ENCODE results near the gene MLLT3.

MLLT3 gene

DNA sequence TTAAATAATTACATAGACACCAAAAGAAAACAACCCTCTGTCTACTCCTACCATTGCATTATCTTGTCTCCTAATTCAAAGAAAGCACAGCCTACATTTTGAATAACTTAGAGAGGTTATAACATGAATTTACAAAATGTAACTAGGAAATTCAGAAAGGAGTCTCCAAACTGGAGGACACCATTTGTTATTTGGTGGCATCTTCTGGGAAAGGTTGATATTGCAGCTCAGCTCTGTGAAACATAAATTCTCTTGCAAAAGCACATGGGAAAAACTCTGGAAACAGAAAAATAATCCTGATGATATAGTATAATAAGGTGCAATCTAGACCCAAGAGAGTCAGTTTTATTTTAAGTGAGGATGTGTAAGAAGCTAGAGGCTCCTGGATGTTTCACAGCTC, 215.3 kb downstream of the MLLT3 start:
- no peak for DNase-seq

DNA sequence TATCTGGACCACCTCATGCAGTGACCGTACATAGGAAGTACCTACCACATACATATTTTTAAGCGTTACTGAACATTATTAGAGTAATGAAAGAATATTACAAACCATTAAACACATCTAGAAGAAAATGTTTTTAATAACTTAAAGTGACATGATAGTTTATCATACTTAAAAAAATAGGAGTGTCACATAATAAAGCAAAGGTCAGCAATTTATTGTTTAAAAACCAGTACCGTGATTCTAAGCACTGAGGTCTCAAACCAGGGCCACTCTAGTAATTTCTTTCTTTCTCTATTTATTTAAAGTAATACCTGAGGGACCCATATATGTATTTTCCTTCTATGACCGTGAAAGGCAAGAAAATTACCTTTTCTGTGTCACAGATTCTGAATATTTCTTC, 216.0 kb downstream of the MLLT3 start:
- no peak for DNase-seq

DNA sequence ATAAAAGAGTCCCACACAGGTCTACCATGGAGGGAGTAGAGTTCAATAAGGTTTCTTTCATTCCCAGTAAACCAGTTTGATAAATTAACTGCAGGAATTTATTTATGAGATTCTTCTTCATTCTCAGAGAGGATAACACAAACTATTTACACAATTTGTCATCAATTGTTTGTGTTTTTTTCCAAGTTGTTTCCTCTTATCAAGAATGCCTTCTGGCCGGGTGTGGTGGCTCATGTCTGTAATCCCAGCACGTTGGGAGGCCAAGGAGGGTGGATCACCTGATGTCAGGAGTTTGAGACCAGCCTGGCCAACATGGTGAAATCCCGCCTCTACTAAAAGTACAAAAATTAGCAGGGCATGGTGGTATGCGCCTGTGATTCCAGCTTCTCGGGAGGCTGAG, 216.7 kb downstream of the MLLT3 start:
- no peak for DNase-seq

DNA sequence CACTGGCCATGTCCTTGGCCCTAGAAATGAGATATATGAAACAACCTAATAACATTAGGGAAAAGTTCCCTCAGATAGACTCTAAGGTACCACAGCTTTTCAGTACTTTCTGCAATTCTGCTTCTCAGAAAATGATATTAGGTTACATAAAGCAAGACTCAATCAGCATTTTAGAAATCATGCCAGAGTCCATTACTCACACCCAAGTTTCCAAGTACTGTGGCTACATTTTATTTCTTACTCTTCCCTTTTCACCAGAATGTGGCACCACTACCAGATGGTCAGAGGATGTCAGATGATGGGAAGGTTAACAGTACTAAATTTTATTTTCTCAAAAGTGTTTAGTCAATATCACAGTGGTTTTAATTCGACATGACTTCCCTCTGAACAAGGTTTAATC, 217.2 kb downstream of the MLLT3 start:
- DNase-seq, result no peak

DNA sequence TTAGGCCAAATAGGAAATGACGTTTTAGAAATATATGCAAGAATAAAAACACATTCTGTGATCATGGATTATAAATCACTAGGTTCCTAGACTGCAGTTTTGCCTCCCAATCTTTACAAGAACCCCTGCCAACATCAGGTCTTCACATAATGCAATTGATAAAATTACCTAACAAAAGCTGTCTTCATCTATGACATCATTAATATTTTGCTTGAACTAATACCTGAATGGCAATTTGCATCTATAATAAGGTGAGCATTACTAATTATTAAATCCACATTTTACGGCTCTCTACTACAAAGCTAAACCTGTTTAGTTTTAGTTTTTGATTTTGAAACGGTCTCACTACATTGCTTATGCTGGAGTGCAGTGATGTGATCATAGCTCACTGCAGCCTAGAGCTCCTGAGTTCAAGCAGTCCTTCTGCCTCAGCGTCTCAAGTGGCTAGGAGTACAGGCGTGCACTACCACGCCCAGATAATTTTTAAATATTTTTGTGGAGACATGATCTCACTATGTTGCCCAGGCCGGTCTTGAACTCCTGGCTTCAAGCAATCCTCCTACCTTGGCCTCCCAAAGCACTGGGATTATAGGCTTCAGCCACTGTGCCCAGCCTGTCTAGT, 218.0 kb downstream of the MLLT3 start:
- no peak for DNase-seq

DNA sequence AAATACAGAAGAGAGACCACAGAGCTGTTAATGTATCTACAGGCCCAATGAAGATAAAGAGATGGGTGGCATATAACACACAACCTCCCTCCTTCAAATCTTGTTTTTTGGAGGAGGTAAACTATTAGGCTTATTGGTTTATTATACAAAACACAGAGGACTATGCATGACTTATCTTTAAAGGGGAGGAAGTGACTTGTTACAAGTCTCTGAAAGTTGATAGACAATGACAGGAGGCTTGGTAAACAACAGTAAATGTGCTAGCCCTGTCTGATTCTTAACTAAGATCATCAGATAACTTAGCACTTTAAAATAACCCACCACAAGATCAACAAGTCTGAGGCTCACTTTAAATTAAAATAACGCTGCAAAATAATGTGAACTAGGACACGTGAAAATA, 219.0 kb downstream of the MLLT3 start:
- no peak for DNase-seq

DNA sequence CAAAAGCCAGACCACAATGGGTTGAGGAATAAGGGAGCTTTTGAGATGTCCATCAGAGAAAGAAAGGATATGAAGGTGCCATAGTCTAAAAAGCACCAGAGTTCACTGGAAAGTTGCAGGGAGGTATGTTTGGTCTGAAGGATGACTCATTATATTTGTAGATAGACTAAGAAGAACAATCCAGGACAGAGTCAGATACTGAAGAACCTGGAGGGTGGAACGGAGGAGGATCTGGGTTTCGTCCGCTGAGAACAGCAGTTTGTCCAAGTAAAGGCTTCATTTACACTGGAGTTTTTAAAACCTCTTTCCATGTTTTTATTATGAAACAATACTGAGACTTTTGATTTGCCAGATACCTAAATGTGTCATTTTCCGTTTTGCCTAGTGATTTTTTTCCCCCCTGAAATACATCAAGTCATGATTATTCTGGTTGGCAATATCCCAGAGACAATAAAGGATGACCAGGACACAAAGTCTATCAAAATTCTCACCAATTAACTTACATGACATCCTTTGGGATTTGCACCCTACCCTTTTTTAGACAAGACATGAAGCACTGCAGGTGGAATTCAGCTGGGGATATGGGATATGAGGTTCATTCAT, 219.9 kb downstream of the MLLT3 start:
- no peak for DNase-seq

DNA sequence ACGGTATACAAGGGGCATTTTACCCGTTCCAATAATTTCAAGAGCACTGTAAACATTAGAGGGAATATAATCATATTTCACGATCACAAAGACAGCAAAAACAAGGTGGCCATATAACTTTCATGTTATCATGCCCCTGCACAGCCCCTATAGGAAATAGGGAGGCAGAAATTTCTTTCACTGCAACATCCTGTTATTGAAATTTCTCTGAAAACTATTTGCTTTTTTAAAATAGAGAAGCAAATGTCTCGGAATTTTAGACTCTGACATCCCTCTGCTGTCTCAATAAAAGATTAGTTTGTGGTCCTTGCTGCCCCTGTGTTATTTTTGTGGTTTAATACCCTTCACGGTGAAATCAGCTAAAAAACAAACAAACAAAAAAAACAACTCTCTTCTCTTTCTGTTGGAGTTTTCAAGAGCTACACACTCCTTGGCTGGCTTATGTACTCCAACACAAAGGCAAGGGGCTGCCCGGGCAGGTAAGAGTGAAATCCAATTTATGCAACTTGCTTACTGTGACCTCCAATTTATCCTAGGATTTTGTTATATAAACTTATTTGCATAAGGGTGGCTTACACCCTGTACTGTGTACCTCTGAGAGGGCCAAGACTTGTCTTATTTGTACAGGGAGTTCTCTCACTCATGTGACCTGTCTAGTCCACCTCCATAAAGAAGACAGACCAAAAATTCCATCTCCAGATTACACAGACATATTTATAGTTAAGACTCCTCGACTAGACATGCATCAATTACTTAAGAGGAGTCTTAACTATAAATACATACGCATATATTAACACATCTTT, 223.6 kb downstream of the MLLT3 start:
- DNase-seq, result no peak

DNA sequence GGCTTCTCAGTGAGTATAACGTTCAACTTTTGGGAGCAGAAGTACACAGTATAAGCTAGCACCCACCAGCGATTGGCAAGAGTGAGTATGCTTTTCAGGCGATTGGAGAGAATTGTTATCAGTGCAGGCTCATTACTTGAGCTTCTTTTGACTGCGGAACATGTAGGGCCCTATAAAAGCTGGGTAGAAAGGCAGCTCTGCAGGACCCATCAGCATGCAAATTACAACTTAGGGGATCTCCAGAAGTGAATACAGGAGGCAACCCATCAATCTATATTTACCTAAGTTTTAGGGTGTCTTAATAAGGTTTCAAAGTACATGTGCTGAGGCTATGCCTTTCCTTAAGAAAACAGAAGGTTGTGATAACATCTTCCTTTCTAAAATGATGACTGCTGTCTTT, 225.0 kb downstream of the MLLT3 start:
- no peak for DNase-seq

DNA sequence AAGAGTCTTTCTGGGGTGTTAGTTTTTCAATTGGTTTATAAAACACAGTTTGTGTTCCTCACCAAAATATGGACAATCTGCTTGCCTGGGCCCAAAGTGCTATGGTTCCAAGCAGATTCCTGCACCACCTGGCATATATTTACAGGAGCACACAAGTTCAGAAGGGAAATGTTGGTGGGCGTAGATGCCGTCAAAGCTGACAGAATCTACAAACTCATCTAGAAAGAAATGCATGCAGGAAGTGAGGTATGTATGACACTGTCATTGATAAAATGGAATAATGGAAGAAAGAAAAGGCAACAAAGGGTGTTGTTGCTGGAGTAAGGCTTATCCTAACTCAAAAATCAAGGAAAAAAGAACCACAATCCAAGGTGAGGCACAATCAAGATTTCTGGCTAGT, 225.8 kb downstream of the MLLT3 start:
- no peak for DNase-seq

DNA sequence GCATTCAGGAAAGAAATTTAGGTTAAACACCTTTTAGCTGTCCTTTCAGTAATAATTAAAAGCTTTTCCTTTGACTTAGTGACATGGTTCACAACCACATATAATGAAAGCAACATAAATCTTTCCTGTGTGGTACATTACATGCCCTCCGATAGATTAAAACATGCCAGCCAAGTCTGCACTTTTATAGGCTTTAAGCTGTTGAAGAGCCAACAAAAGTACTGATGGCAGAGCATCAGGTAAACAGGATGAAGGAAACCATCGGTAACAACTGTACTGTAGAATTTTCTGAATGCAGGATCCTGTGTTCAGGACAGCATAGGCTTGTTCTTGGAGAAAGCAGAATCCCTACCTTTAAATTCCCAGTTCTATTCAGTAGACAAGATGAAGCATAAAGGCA, 226.6 kb downstream of the MLLT3 start:
- DNase-seq, result no peak

DNA sequence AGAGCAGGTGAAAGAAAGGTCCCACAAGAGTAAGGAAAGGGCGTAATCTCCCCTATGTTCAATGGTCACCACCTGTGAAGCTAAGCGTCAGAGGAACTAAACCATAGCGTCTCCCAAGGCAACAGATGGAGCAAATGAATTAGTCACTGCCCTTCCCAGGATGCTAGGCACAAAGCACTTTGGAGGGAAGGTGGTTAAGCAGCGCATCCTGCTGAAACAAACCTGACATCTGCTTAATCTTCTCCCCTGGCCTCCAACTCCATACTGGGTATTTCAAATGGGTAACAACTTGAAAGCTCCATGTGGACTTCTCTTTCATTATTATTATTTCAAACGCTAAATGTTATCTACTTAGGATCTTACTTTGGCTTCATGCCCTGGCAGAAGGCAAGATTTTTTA, 227.3 kb downstream of the MLLT3 start:
- DNase-seq, result no peak

DNA sequence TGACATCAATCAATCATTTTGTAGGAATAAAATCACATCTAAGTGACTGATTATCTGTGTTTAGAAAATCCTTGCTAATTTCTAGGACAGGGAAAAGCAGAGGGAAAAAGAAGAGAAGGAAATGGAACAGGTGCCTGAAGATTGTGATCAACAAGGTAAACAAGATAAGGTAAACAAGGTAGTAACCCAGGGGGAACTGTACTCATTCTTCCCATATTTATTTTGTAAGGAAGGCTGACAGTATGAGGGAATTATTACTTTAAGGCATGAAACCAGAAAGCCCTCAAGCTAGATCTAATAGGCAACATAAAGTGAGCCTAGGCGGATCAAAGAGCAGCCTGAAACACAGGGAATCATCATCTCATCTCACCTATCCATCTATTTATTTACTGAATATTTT, 231.1 kb downstream of the MLLT3 start:
- DNase-seq, result no peak

DNA sequence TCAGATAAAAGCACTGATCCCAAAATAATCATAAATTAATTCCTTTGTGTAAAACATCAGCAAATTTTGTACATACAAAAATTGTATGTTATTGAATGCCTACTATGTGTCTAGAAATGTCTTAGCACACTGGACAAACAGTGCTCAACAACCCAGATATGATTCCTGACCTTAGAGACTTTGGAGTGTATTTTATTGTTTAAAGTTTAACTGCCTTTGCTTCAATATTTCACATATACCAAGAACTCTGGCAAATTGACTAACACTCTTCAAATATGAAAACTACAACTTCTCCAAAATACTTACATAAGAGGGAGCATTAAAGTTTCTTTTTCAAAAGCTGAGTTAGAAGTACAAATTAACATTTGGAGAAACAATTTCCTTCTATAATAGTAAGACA, 231.9 kb downstream of the MLLT3 start:
- DNase-seq, result no peak

DNA sequence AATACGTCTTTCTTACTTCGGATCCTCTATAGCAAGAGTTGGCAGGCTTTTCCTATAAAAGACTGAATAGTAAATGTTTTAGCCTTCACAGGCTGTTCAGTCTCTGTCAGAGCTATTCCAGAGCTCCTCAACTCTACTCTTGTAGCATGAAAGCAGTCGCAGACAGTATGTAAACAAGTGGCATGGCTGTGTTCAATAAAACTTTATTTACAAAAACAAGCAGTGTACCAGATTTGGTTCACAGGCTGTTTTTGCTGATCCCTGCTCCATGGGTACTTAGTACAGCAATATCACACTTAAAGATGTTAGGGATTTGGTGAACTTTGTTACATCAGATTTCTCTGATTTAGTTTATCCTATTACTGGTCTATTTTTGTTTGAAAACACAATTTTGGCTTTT, 235.2 kb downstream of the MLLT3 start:
- no peak for DNase-seq

DNA sequence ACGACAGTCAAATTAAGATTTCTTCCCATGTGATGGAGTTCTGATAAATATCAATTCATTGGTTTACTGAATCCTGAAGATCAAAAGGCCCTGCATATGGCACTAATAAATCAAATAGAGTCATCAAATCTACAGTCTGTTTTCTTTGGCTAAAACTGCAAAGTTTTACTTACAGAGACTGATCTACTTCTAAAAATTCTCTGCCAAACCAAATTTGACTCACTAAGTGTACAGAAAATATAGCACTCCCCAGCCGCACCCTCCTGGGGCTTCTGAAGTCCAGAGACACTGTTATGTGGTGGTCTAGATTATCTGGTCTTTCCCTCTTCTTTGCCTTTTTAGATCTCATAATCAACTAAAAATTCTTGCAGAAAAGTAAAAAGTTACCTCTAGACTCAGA, 237.7 kb downstream of the MLLT3 start:
- DNase-seq, result no peak

DNA sequence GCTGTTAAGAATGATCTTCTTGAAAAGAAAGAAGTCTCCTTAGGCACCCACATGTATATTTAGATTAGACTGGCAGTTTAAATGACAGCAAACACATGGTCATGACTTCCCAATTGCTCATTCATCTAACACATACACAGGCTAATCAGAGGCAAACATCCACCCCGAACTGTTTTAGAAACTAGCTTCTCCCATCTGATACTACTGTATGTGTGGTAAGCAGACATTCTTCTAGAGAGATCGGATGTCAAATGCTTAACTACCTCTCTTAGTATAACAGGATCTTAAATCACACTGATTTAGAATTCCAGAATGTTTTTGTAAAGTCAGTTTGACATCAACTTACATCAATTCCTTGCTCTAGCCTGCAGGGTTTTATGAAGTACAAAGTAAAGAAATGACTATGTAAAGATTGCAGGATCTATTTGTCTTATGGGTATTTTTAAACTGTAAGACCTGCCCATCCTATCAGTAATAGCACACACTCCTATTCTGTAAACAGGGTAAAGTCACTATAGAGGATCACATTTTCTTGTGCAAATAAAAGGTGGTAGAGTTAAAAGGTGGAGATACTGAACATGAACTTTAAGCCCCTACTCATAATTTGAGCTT, 239.7 kb downstream of the MLLT3 start:
- DNase-seq, result no peak

DNA sequence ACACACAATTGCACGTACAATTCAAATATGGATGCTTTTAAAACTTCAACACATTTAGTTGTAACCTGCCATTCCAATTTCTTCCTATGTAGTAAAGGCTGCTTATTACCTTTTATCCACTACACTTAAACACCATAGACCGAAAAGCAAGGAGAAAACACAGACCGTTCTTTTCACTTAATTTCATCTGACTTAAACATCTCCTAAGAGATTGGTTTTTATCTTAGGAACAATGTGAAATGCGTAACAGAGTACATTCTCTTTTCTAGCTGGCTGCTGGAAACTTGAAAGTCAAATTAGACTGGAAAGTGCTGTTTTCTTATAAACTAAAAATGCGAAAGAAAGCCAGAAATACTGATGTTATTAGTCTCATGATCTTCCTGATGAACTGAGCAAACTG, 241.8 kb downstream of the MLLT3 start:
- DNase-seq, result no peak

DNA sequence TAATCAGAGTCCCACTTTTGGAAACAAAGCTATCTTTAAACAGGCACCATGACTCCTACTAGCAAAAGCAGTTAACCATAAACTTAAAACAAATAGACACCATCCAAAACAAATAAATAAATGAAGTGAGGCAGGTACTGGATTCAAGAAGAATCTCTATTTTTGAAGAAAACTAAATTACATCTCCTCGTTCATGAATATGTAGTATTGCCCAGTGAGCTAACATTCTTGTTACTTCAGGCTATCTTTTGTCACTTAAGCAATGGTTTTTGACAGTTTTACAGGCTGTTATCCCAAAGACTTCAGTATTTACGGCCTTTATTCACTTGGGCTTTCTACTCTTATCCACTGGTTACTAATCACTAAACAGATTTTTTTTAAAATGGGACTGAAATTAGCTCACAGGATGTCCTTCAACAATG, 242.5 kb downstream of the MLLT3 start:
- no peak for DNase-seq

DNA sequence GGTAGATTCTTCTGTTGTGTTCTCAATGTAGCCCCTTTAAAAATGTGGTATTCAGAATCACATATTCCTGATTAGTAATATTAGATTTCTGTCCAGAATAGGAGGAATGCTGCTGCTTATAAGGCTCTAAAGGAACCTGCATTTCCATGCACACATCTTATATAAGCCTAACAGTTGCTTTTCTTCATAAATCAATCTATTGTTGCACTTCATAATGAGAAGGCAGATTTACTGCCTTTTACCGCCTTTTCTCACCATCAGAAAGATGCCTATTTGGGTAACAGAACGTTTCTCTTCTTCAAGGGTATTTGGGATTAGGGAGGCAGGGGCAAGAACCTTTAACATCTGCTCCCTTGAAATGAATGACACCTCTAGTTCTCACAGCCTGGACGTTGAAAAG, 243.4 kb downstream of the MLLT3 start:
- no peak for DNase-seq

DNA sequence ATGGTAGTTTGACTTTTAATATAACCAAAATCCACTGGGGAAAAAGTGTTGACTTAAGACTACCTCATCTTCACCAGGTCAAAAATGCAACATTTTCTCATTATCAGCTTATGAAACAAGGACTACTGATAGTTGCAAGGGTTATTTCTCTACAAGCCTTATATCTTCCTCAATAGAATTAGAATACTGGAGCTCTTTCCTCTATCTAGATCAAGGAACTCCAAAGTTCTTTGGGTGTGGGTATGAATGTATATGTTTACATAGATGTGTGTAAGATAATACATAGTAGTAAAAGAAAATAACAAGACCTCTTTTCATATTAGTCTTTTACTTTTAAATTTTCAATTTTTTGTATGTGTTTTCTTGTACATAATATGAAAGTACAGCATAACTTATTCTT, 244.5 kb downstream of the MLLT3 start:
- DNase-seq, result no peak

DNA sequence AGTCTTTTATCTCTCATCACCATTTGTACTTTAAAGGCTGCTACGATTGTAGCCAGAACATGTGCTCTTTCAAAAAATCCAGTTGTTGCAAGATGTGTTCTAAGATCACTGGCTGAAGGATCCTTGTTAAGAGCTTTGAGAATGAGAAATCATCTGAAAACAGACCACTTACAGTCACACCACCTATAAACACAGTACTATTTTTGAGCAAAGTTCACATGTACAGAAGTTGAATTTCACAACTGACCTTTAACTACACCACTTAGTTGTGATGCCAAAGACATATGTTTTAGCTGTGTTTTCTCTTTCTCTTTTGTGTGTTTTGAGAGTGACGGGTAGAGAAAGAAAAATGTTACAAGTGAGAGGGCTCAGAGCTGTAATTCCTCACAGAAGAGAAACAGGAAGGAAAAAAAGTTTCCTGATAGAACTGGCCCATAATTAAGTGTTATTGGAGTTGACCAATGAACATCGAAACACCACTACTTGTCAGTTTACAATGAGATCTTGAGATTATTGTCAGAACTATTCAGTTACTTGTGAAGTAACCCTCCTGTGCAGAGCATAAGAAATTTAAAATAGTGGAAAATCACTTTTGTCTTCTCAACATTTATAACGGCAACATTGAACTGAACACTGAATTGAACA, 245.4 kb downstream of the MLLT3 start:
- no peak for DNase-seq

DNA sequence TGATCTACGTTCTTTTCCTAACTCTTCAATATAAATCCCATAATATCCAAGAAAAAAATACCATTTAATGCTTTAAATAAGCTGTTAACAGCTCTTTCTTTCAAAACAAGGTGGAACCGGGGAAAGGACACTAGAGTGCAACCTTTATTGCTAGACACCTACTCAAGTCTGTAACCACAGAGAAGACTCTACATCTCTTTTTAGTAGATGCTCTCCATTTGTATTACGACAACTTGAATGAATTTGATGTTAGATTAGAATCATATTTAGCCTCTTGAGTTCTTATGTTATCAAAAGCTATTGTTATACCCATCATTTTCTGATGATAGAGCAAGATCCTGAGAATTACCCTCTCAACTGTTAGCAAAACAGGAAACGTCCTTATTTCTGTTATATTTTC, 246.3 kb downstream of the MLLT3 start:
- DNase-seq, result no peak

DNA sequence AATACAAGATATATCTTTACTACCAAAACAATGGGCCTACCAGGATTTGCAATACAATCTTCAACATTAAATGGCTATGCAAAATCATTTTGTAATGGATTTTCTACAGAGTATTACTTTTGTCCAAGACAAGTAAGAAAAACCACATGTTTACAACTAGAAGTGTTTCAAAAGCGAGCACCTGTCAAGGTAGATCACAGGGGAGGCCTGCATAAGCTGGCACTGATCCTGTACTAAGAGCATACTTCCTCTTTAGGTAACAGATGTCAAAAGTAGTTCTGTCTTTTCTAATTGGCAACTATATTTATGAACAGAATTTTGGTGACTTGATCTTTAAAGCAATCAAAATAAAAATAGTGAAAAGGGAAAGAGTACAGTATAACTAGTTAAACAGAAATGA, 249.0 kb downstream of the MLLT3 start:
- DNase-seq, result no peak

All from activated CD4-positive, CD25-positive, alpha-beta regulatory T cell (primary cell).